HCT116 (cell line): ENCODE results near the gene ITPR2. TPM values are rescaled to one million over a fixed set of nuclear protein-coding genes. Genes with fewer than 3 reads are reported as not detected.

ENCODE experiments used
- ATAC-seq: fragments of 200-7000 bp; cut with Tn5 transposase; 2 replicates; pipeline ENCODE4 v1.9.1; 2020; ENCODE audit warnings: mild to moderate bottlenecking, moderate library complexity
- BruUV-seq: library from RNA; stranded (reverse); fragments of 400-500 nt; replicated peaks from 2 replicates; lab custom pipeline; 2021; lab: Mats Ljungman, UMichigan
- CTCF ChIA-PET: fragments of 300-600 bp; sonication (Branson Sonifier 250); formaldehyde crosslinking; loops from one replicate; lab custom pipeline; 2021; ENCODE audit warnings: antibody characterized with exemption; lab: Charles Lee
- POLR2A ChIA-PET: fragments of 300-600, 350-600 bp; sonication (Branson Sonifier 250); formaldehyde crosslinking; loops from one replicate; lab custom pipeline; 2021; ENCODE audit warnings: antibody characterized with exemption; lab: Charles Lee
- RAD21 ChIA-PET, 2 experiments: fragments of 300-600 bp; sonication (Branson Sonifier 250); formaldehyde crosslinking; loops; one replicate each; lab custom pipeline; 2023; ENCODE audit warnings: low total read pairs in 2 of 2; ENCODE audit not compliant: uncharacterized antibody in 2 of 2, unreplicated experiment in 2 of 2, low non-redundant PET in 1 of 2; lab: Charles Lee
- DNase-seq: peaks from one replicate; pipeline ENCODE4 v3.0.0-alpha.2; 2010; ENCODE audit warnings: low read depth, low spot score
- H2AFZ ChIP-seq: fragments of 200-600 bp; shearing (Covaris generic), sonication (generic); 2 replicates; pipeline ENCODE4 v1.6.1; 2017; ENCODE audit warnings: low read depth, mixed run types, mixed read lengths, antibody characterized with exemption, low read length; ENCODE audit not compliant: poor library complexity, severe bottlenecking
- H3K27ac ChIP-seq: 2 replicates; pipeline ENCODE4 v1.5.1; 2012; ENCODE audit warnings: low read depth, low read length
- H3K27me3 ChIP-seq: fragments of 200-600 bp; sonication (generic); 2 replicates; pipeline ENCODE4 v1.6.1; 2016; ENCODE audit warnings: mixed run types, low read length, mixed read lengths; ENCODE audit not compliant: insufficient read depth
- H3K36me3 ChIP-seq, 2 experiments: fragments of 200-500 bp in 1 of 2; fragments of 200-600 bp in 1 of 2; sonication (Bioruptor generic) in 1 of 2; sonication (generic) in 1 of 2; 2 replicates each; pipeline versions ENCODE4 v1.5.1 to v1.6.1; 2014 to 2016; ENCODE audit warnings: low read length in 2 of 2, inconsistent platforms in 1 of 2, mixed read lengths in 1 of 2, mixed run types in 1 of 2; ENCODE audit not compliant: insufficient read depth in 2 of 2, control insufficient read depth in 1 of 2
- H3K4me1 ChIP-seq, 2 experiments: fragments of 200-600 bp in 1 of 2; sonication (generic) in 1 of 2; 2 replicates each; pipeline versions ENCODE4 v1.5.1 to v1.6.1; 2012 to 2017; ENCODE audit warnings: low read length in 2 of 2, inconsistent platforms in 1 of 2, mild to moderate bottlenecking in 1 of 2, mixed read lengths in 1 of 2, mixed run types in 1 of 2, moderate library complexity in 1 of 2; ENCODE audit not compliant: insufficient read depth in 2 of 2, control insufficient read depth in 1 of 2
- H3K4me2 ChIP-seq: fragments of 200-600 bp; sonication (generic); 2 replicates; pipeline ENCODE4 v1.6.1; 2017; ENCODE audit warnings: mixed run types, low read length, mixed read lengths
- H3K4me3 ChIP-seq, 2 experiments: fragments of 200-600 bp in 1 of 2; sonication (generic) in 1 of 2; replicated peaks in 1 of 2; 2 replicates each; pipeline ENCODE4 v1.5.1; 2011 to 2016; ENCODE audit warnings: low read length in 2 of 2, control low read depth in 1 of 2, low read depth in 1 of 2, mild to moderate bottlenecking in 1 of 2, mixed read lengths in 1 of 2, mixed run types in 1 of 2
- H3K79me2 ChIP-seq: fragments of 200-600 bp; sonication (generic); 2 replicates; pipeline ENCODE4 v1.6.1; 2017; ENCODE audit warnings: mild to moderate bottlenecking, mixed run types, low read length, moderate library complexity, mixed read lengths; ENCODE audit not compliant: insufficient read depth
- H3K9ac ChIP-seq: fragments of 200-600 bp; sonication (generic); 2 replicates; pipeline ENCODE4 v1.6.1; 2016; ENCODE audit warnings: low read length, mixed read lengths
- H3K9me2 ChIP-seq: fragments of 200-600 bp; sonication (generic), shearing (Covaris generic); 2 replicates; pipeline ENCODE4 v1.6.1; 2017; ENCODE audit warnings: mixed run types, mild to moderate bottlenecking, moderate library complexity; ENCODE audit not compliant: insufficient read depth
- H3K9me3 ChIP-seq, 2 experiments: fragments of 200-500 bp in 1 of 2; fragments of 200-600 bp in 1 of 2; sonication (Bioruptor generic) in 1 of 2; sonication (generic) in 1 of 2; 2 replicates each; pipeline ENCODE4 v1.6.1; 2014 to 2017; ENCODE audit warnings: low read length in 2 of 2, mixed read lengths in 2 of 2, inconsistent platforms in 1 of 2, low read depth in 1 of 2, mild to moderate bottlenecking in 1 of 2, mixed run types in 1 of 2, moderate library complexity in 1 of 2; ENCODE audit not compliant: control insufficient read depth in 1 of 2, insufficient read depth in 1 of 2
- H4K20me1 ChIP-seq: fragments of 200-600 bp; sonication (generic), shearing (Covaris generic); 2 replicates; pipeline ENCODE4 v1.6.1; 2017; ENCODE audit warnings: mixed run types, mild to moderate bottlenecking, moderate library complexity; ENCODE audit not compliant: insufficient read depth
- ATF3 ChIP-seq: IDR thresholded peaks from 2 replicates; pipeline ENCODE4 v1.6.1; 2012
- CBX3 ChIP-seq: IDR thresholded peaks from 2 replicates; pipeline ENCODE4 v1.6.1; 2012; ENCODE audit warnings: low read depth
- CTCF ChIP-seq, 3 experiments: fragments of 200-600 bp in 1 of 3; sonication (generic) in 1 of 3; IDR thresholded peaks in 2 of 3; conservative IDR thresholded peaks in 1 of 3; 2 replicates each; pipeline ENCODE4 v1.5.1; 2012 to 2017; ENCODE audit warnings: low read depth in 2 of 3, low read length in 2 of 3, antibody characterized with exemption in 1 of 3, borderline replicate concordance in 1 of 3, control low read depth in 1 of 3, mild to moderate bottlenecking in 1 of 3, mixed read lengths in 1 of 3, mixed run types in 1 of 3, moderate library complexity in 1 of 3; ENCODE audit not compliant: insufficient read depth in 1 of 3
- EGR1 ChIP-seq: IDR thresholded peaks from 2 replicates; pipeline ENCODE4 v1.6.1; 2012; ENCODE audit warnings: low read depth
- ELF1 ChIP-seq: IDR thresholded peaks from 2 replicates; pipeline ENCODE4 v1.6.1; 2012; ENCODE audit warnings: low read depth, borderline replicate concordance
- EZH2 ChIP-seq: fragments of 200-600 bp; sonication (generic); IDR thresholded peaks from 2 replicates; pipeline ENCODE4 v1.6.1; 2017; ENCODE audit warnings: antibody characterized with exemption, mixed run types
- EZH2phosphoT487 ChIP-seq: fragments of 200-600 bp; IDR thresholded peaks from 2 replicates; pipeline ENCODE4 v1.6.1; 2018; ENCODE audit warnings: antibody characterized with exemption, borderline replicate concordance
- FOSL1 ChIP-seq: IDR thresholded peaks from 2 replicates; pipeline ENCODE4 v1.6.1; 2012; ENCODE audit warnings: low read depth
- JUND ChIP-seq: IDR thresholded peaks from 2 replicates; pipeline ENCODE4 v1.6.1; 2012
- MAX ChIP-seq: IDR thresholded peaks from 2 replicates; pipeline ENCODE4 v1.6.1; 2012
- RAD21 ChIP-seq: IDR thresholded peaks from 2 replicates; pipeline ENCODE4 v1.6.1; 2012; ENCODE audit warnings: low read depth, mild to moderate bottlenecking
- REST ChIP-seq: IDR thresholded peaks from 2 replicates; pipeline ENCODE4 v1.6.1; 2012; ENCODE audit warnings: low read depth
- SP1 ChIP-seq: IDR thresholded peaks from 2 replicates; pipeline ENCODE4 v1.6.1; 2012; ENCODE audit warnings: low read depth
- SRF ChIP-seq: IDR thresholded peaks from 2 replicates; pipeline ENCODE4 v1.6.1; 2012; ENCODE audit warnings: low read depth
- TCF7L2 ChIP-seq: IDR thresholded peaks from 2 replicates; pipeline ENCODE4 v1.7.0; 2011; ENCODE audit warnings: borderline replicate concordance, inconsistent platforms; ENCODE audit not compliant: insufficient read depth, insufficient read length; ENCODE audit errors: extremely low read depth
- YY1 ChIP-seq: IDR thresholded peaks from 2 replicates; pipeline ENCODE4 v1.6.1; 2011; ENCODE audit warnings: low read length, low read depth, moderate library complexity, mild to moderate bottlenecking; ENCODE audit not compliant: insufficient replicate concordance; ENCODE audit errors: extremely low read depth
- ZBTB33 ChIP-seq: IDR thresholded peaks from 2 replicates; pipeline ENCODE4 v1.6.1; 2011; ENCODE audit warnings: mild to moderate bottlenecking, low read length, moderate library complexity; ENCODE audit not compliant: insufficient replicate concordance; ENCODE audit errors: extremely low read depth
- ZFX ChIP-seq: fragments of 450-650 bp; IDR thresholded peaks from 2 replicates; pipeline ENCODE4 v1.6.1; 2017
- ZNF274 ChIP-seq: fragments of 200-500 bp; sonication (Bioruptor generic); IDR thresholded peaks from 2 replicates; pipeline ENCODE4 v1.6.1; 2014; ENCODE audit warnings: mild to moderate bottlenecking, low read depth, low read length, inconsistent platforms
- intact Hi-C: fragments of 100-400 bp; cut with micrococcal nuclease; formaldehyde crosslinking; loops from 2 replicates; pipeline ENCODE4 v1.10.0; 2022
- total RNA-seq: library from RNA; stranded (reverse); gene quantifications from one replicate; pipeline ENCODE4 v1.2.1, GENCODE V29; 2021; ENCODE audit not compliant: unreplicated experiment

The ITPR2 gene
- total RNA-seq, 1 experiment from 2014 or later, result 6.5 TPM

- no peaks in the 10 kb centered on the region for H3K36me3 ChIP-seq
- H3K9ac ChIP-seq, result no peak overlapping the region
- TF ChIP-seq ELF1 (no peak), EGR1 (no peak), RAD21 (no peak), YY1 (no peak), ZNF274 (no peak), CBX3 (no peak), CTCF (IDR thresholded peaks at IDR 0.05 in 2 of 3, conservative IDR thresholded peaks at IDR 0.05 in 1 of 3; ENCODE audit: borderline replicate concordance in 1 of 3, insufficient read depth in 1 of 3, low read depth in 2 of 3, low read length in 2 of 3) (no peak), TCF7L2 (no peak), ZBTB33 (no peak), SP1 (no peak), JUND (no peak), SRF (no peak), FOSL1 (no peak), REST (no peak), EZH2 (no peak), ZFX (no peak), ATF3 (no peak), EZH2phosphoT487 (no peak), MAX (no peak)
- H3K4me2 ChIP-seq, result no peak overlapping the region
- ChIA-PET CTCF (no interaction called here), POLR2A (no interaction called here), RAD21 (no interaction called here)
- H3K9me3 ChIP-seq, result no peaks in the 10 kb centered on the region
- intact Hi-C loops, result no loop called here
- ATAC-seq (no peak), DNase-seq (no peak)
- H3K27me3 ChIP-seq, result no peaks in the 10 kb centered on the region
- H3K4me3 ChIP-seq, result no peak overlapping the region
- H3K9me2 ChIP-seq, result no peaks in the 10 kb centered on the region
- no TSS peak for BruUV-seq
- H4K20me1 ChIP-seq, result no peaks in the 10 kb centered on the region
- H3K27ac ChIP-seq, result no peak overlapping the region
- H3K4me1 ChIP-seq, result no peaks in the 10 kb centered on the region
- H3K79me2 ChIP-seq, result no peaks in the 10 kb centered on the region
- H2AFZ ChIP-seq, result no peak overlapping the region
These were observed 212.1 kb downstream of the ITPR2 start for GRCh38 chr12:26620907-26621306.
